Right lobe of liver (tissue), 6 donors: ENCODE data around the gene PIP4K2B. TPM values are rescaled to one million over a fixed set of nuclear protein-coding genes. Genes with fewer than 3 reads are reported as not detected.

Experiments used
- ATAC-seq, 4 donors: fragments of 200-7000 bp; cut with Tn5 transposase; one replicate each; pipeline ENCODE4 v1.9.1; 2020; ENCODE audit warnings: mild to moderate bottlenecking in 4 of 4, moderate library complexity in 4 of 4
- DNase-seq, 3 donors: peaks; one replicate each; pipeline ENCODE4 v3.0.0-alpha.2; 2020
- H3K27ac ChIP-seq, 3 donors: fragments of 200-600 bp; one replicate each; pipeline ENCODE4 v1.8.0; 2022
- H3K27me3 ChIP-seq, 2 donors: fragments of 200-600 bp; one replicate each; pipeline ENCODE4 v1.8.0; 2022
- H3K36me3 ChIP-seq, 4 donors: fragments of 200-600 bp; sonication (generic) in 1 of 4; one replicate each; pipeline versions ENCODE4 v1.5.1 to v1.8.0; 2017 to 2022; ENCODE audit warnings: control low read depth in 1 of 4
- H3K4me1 ChIP-seq, 4 donors: fragments of 200-600 bp; sonication (generic) in 1 of 4; one replicate each; pipeline versions ENCODE4 v1.5.1 to v1.8.0; 2017 to 2022; ENCODE audit warnings: control low read depth in 1 of 4
- H3K4me3 ChIP-seq, 3 donors: fragments of 200-600 bp; one replicate each; pipeline ENCODE4 v1.8.0; 2022
- H3K9me3 ChIP-seq, 4 donors: fragments of 200-600 bp; sonication (generic) in 1 of 4; one replicate each; pipeline versions ENCODE4 v1.5.1 to v1.8.0; 2017 to 2022; ENCODE audit warnings: control low read depth in 1 of 4
- CTCF ChIP-seq, 4 donors: fragments of 200-600 bp in 3 of 4; fragments of 450-650 bp in 1 of 4; IDR thresholded peaks; one replicate each; pipeline versions ENCODE4 v1.5.1 to v1.8.0; 2016 to 2022; ENCODE audit warnings: antibody characterized with exemption in 4 of 4, mild to moderate bottlenecking in 2 of 4
- POLR2A ChIP-seq: fragments of 450-650 bp; IDR thresholded peaks from one replicate; pipeline ENCODE4 v1.6.1; 2017; ENCODE audit warnings: antibody characterized with exemption, mild to moderate bottlenecking
- WGBS: methylation state at CpG from one replicate; pipeline ENCODE4 v1.1.6; 2018; ENCODE audit warnings: low coverage, low lambda C conversion rate; ENCODE audit not compliant: insufficient coverage; ENCODE audit errors: missing lambda C conversion rate; 5-methylcytosine and 5-hydroxymethylcytosine counted together
- intact Hi-C, 2 donors: fragments of 100-400 bp; cut with DNase I; formaldehyde crosslinking; loops; one replicate each; pipeline versions ENCODE4 v1.11.2 to v1.14.1; 2022
- total RNA-seq, 6 experiments: library from RNA; depleted of rRNA in 2 of 6; stranded (reverse); fragments of >200 nt in 2 of 6; fragmentation: NEBNext Ultra II Directional in 3 of 6; extraction: Animal tissue kit (Norgen Biotek cat#: 25700) in 3 of 6; gene quantifications; one replicate each; pipeline versions ENCODE4 v1.1.0 to v1.2.4, GENCODE V29; 2016 to 2023
- donor health status: DM: no; HTN: yes; CAD: no.
- donor health status: DM: no; HTN: no; CAD: no.
- donor health status: DM: no; HTN: no; CAD: no.
- donor health status: DM: no; HTN: yes; CAD: no.
- donor health status: DM: no; HTN: yes; CAD: no.

The PIP4K2B gene
- total RNA-seq, 6 experiments from 2014 or later, result 11.5 to 19.5 (median 15.4) TPM

- 73% methylated on average over 24 of the region's 39 CpGs for WGBS
- Histone ChIP-seq H3K27ac (no peak overlapping the region), H3K4me1 (no peaks in the 10 kb centered on the region), H3K9me3 (no peaks in the 10 kb centered on the region), H3K27me3 (no peaks in the 10 kb centered on the region), H3K4me3 (no peak overlapping the region), H3K36me3 (peaks cover 0 to 13% (median 2%) of the 10 kb centered on the region in 4 donors)
- DNase-seq, result no peak
- intact Hi-C loops, result no loop called here
- ATAC-seq, result no peak
- TF ChIP-seq POLR2A (no peak), CTCF (IDR thresholded peaks at IDR 0.05) (no peak)
These were observed 79.3 kb downstream of the PIP4K2B start for GRCh38 chr17:38719943-38720641.

GRCh38 chr17:38719289-38719942 lies 79.9 kb downstream of the PIP4K2B start:
- intact Hi-C loops, result no loop called here
- peaks cover 0 to 13% (median 2%) of the 10 kb centered on the region in 4 donors for H3K36me3 ChIP-seq
- H3K27ac ChIP-seq, result no peak overlapping the region
- no peak for DNase-seq
- TF ChIP-seq CTCF (IDR thresholded peaks at IDR 0.05) (no peak), POLR2A (no peak)
- 92% methylated on average over 2 of the region's 29 CpGs for WGBS
- no peaks in the 10 kb centered on the region for H3K27me3 ChIP-seq
- ATAC-seq, result no peak
- no peak overlapping the region for H3K4me3 ChIP-seq
- H3K9me3 ChIP-seq, result no peaks in the 10 kb centered on the region
- H3K4me1 ChIP-seq, result no peaks in the 10 kb centered on the region

GRCh38 chr17:38717139-38717745 lies 82.1 kb downstream of the PIP4K2B start:
- ATAC-seq (no peak), DNase-seq (no peak)

More at GRCh38 chr17:38717139-38717745, 82.1 kb downstream of the PIP4K2B start:
- Histone ChIP-seq H3K27ac (no peak overlapping the region), H3K27me3 (no peaks in the 10 kb centered on the region), H3K4me1 (no peaks in the 10 kb centered on the region), H3K4me3 (no peak overlapping the region), H3K36me3 (peaks cover 0 to 15% (median 2%) of the 10 kb centered on the region in 4 donors), H3K9me3 (no peaks in the 10 kb centered on the region)
- intact Hi-C loops, result no loop called here
- WGBS, result no CpG with 5 or more reads among the region's 12 CpGs
- TF ChIP-seq CTCF (IDR thresholded peaks at IDR 0.05) (no peak), POLR2A (no peak)
